Retinal pigment epithelial cell (primary cell): ENCODE results near the gene ZNF354B.
"Not testable (repeated sequence)": the region's sequence is repeated elsewhere in the genome, so short reads cannot be mapped to it uniquely, and the experiment has no call there.

Source experiments
- DNase-seq: peaks from one replicate; pipeline ENCODE4 v3.0.0-alpha.2; 2010; ENCODE audit warnings: low read depth
- H3K4me3 ChIP-seq: 2 replicates; pipeline ENCODE4 v1.5.1; 2011; ENCODE audit warnings: mild to moderate bottlenecking, low read length, control low read depth, moderate library complexity
- CTCF ChIP-seq: conservative IDR thresholded peaks from 2 replicates; pipeline ENCODE4 v1.5.1; 2011; ENCODE audit warnings: low read depth, low read length, control low read depth, inconsistent platforms

The ZNF354B gene

GRCh38 chr5:178831049-178831448 is 28.7 kb upstream of the ZNF354B start:
- H3K4me3 ChIP-seq = no peak overlapping the region
- DNase-seq = no peak
- no peak for TF ChIP-seq CTCF

- DNase-seq = no peak
- no peak overlapping the region for H3K4me3 ChIP-seq
- TF ChIP-seq CTCF = no peak
Measured at GRCh38 chr5:178832618-178833201, 27.0 kb upstream of the ZNF354B start.

GRCh38 chr5:178836628-178837027 is 23.1 kb upstream of the ZNF354B start:
- DNase-seq = no peak
- no peak for TF ChIP-seq CTCF
- no peak overlapping the region for H3K4me3 ChIP-seq

GRCh38 chr5:178838695-178839318 is 20.9 kb upstream of the ZNF354B start:
- DNase-seq, H3K4me3 ChIP-seq: not testable (repeated sequence)

GRCh38 chr5:178839319-178839704 is 20.4 kb upstream of the ZNF354B start:
- no peak for TF ChIP-seq CTCF
- H3K4me3 ChIP-seq = no peak overlapping the region
- DNase-seq = no peak

- not testable (repeated sequence) for DNase-seq, H3K4me3 ChIP-seq
Measured at GRCh38 chr5:178840399-178840798, 19.4 kb upstream of the ZNF354B start.

- TF ChIP-seq CTCF = no peak
- H3K4me3 ChIP-seq = no peak overlapping the region
- DNase-seq = no peak
Measured at GRCh38 chr5:178849316-178849715, 10.4 kb upstream of the ZNF354B start.

GRCh38 chr5:178851951-178852350 is 7.8 kb upstream of the ZNF354B start:
- DNase-seq = no peak
- no peak for TF ChIP-seq CTCF
- H3K4me3 ChIP-seq = no peak overlapping the region
